Calu3 (cell line): Measurements from ENCODE around the gene CHMP3. TPM values are rescaled to one million over a fixed set of nuclear protein-coding genes. Genes with fewer than 3 reads are reported as not detected.
A peak's percentile ranks its signal among the peaks of the same experiment; 100 is the strongest.

Source experiments
- BruUV-seq: library from RNA; stranded (reverse); fragments of 400-500 nt; replicated peaks from 2 replicates; lab custom pipeline; 2021; lab: Mats Ljungman, UMichigan
- CTCF ChIA-PET: fragments of 300-600 bp; sonication (Branson Sonifier 250); formaldehyde crosslinking; loops from one replicate; lab custom pipeline; 2022; ENCODE audit warnings: antibody characterized with exemption; lab: Charles Lee
- DNase-seq: peaks from one replicate; pipeline ENCODE4 v3.0.0; 2022
- H3K27ac Mint-ChIP-seq: one replicate; pipeline ENCODE4 v1.8.0; 2022; ENCODE audit warnings: mixed read lengths; ENCODE audit not compliant: unreplicated experiment
- H3K27me3 Mint-ChIP-seq: one replicate; pipeline ENCODE4 v1.8.0; 2022; ENCODE audit warnings: mixed read lengths; ENCODE audit not compliant: unreplicated experiment
- H3K36me3 Mint-ChIP-seq: one replicate; pipeline ENCODE4 v1.8.0; 2022; ENCODE audit warnings: mild to moderate bottlenecking, moderate library complexity, mixed read lengths; ENCODE audit not compliant: insufficient read depth, unreplicated experiment
- H3K4me1 Mint-ChIP-seq: one replicate; pipeline ENCODE4 v1.8.0; 2022; ENCODE audit warnings: mild to moderate bottlenecking, low read depth, mixed read lengths; ENCODE audit not compliant: unreplicated experiment
- H3K4me3 Mint-ChIP-seq: one replicate; pipeline ENCODE4 v1.8.0; 2022; ENCODE audit warnings: mild to moderate bottlenecking, low read depth, moderate library complexity, mixed read lengths; ENCODE audit not compliant: unreplicated experiment
- H3K9me3 Mint-ChIP-seq: one replicate; pipeline ENCODE4 v1.8.0; 2022; ENCODE audit warnings: low read depth, mixed read lengths; ENCODE audit not compliant: unreplicated experiment
- CTCF ChIP-seq: fragments of 200-600 bp; IDR thresholded peaks from one replicate; pipeline ENCODE4 v1.8.0; 2022; ENCODE audit warnings: antibody characterized with exemption; ENCODE audit not compliant: unreplicated experiment
- intact Hi-C: fragments of 100-400 bp; cut with micrococcal nuclease; formaldehyde crosslinking; loops from one replicate; pipeline ENCODE4 v1.10.0; 2022; ENCODE audit not compliant: unreplicated experiment
- total RNA-seq: library from RNA; stranded (reverse); gene quantifications from 2 replicates; pipeline ENCODE4 v1.2.3, GENCODE V29; 2022

CHMP3 gene
- total RNA-seq, 1 experiment from 2014 or later, result 127 TPM

- no peaks in the 10 kb centered on the region for H3K4me1 Mint-ChIP-seq
- no peak overlapping the region for H3K27ac Mint-ChIP-seq
- no peaks in the 10 kb centered on the region for H3K27me3 Mint-ChIP-seq
- CTCF ChIA-PET, result no interaction called here
- intact Hi-C loops, result loop anchor here (10.0 kb wide), 1 partner anchor 104 kb away; no protein-coding TSS in a partner anchor
- H3K9me3 Mint-ChIP-seq, result no peaks in the 10 kb centered on the region
- no peak for TF ChIP-seq CTCF
- DNase-seq, result no peak
- no TSS peak for BruUV-seq
- peaks cover 12% of the 10 kb centered on the region for H3K36me3 Mint-ChIP-seq
- H3K4me3 Mint-ChIP-seq, result no peak overlapping the region
Measured at GRCh38 chr2:86510436-86510933, 52.8 kb downstream of the CHMP3 start.

GRCh38 chr2:86507600-86507999 lies 55.6 kb downstream of the CHMP3 start:
- Mint-ChIP-seq H3K9me3 (no peaks in the 10 kb centered on the region), H3K36me3 (peaks cover 12% of the 10 kb centered on the region), H3K27ac (no peak overlapping the region), H3K4me1 (no peaks in the 10 kb centered on the region), H3K4me3 (no peak overlapping the region), H3K27me3 (no peaks in the 10 kb centered on the region)
- TF ChIP-seq CTCF, result no peak
- DNase-seq, result no peak
- CTCF ChIA-PET, result no interaction called here
- intact Hi-C loops, result no loop called here
- BruUV-seq, result no TSS peak

- BruUV-seq, result no TSS peak
- no peak for TF ChIP-seq CTCF
- no peaks in the 10 kb centered on the region for H3K27me3 Mint-ChIP-seq
- peaks cover 38% of the 10 kb centered on the region for H3K36me3 Mint-ChIP-seq
- H3K4me3 Mint-ChIP-seq, result no peak overlapping the region
- CTCF ChIA-PET, result no interaction called here
- intact Hi-C loops, result no loop called here
- no peak for DNase-seq
- H3K4me1 Mint-ChIP-seq, result no peaks in the 10 kb centered on the region
- H3K27ac Mint-ChIP-seq, result peak overlapping the region; percentile 50
- peaks cover 6% of the 10 kb centered on the region for H3K9me3 Mint-ChIP-seq
Measured at GRCh38 chr2:86500325-86501083, 62.7 kb downstream of the CHMP3 start.

- H3K4me3 Mint-ChIP-seq, result no peak overlapping the region
- no peak for DNase-seq
- BruUV-seq, result no TSS peak
- CTCF ChIA-PET, result no interaction called here
- peaks cover 6% of the 10 kb centered on the region for H3K9me3 Mint-ChIP-seq
- no peaks in the 10 kb centered on the region for H3K27me3 Mint-ChIP-seq
- intact Hi-C loops, result no loop called here
- H3K27ac Mint-ChIP-seq, result peak overlapping the region; percentile 13
- H3K36me3 Mint-ChIP-seq, result peaks cover 46% of the 10 kb centered on the region
- no peaks in the 10 kb centered on the region for H3K4me1 Mint-ChIP-seq
- TF ChIP-seq CTCF, result no peak
Measured at GRCh38 chr2:86499326-86499725, 63.9 kb downstream of the CHMP3 start.
